Naive thymus-derived CD4-positive, alpha-beta T cell (primary cell): Measurements from ENCODE around the gene AMER3. TPM values are rescaled to one million over a fixed set of nuclear protein-coding genes. Genes with fewer than 3 reads are reported as not detected.
"Not testable (repeated sequence)": the region's sequence is repeated elsewhere in the genome, so short reads cannot be mapped to it uniquely, and the experiment has no call there.

Experiments
- ATAC-seq: fragments of 150-1000 bp; cut with Tn5 transposase; 2 replicates; pipeline ENCODE4 v1.10.0; 2021; ENCODE audit warnings: mild to moderate bottlenecking, moderate library complexity
- CTCF ChIA-PET: fragments of 350-600 bp; sonication (Branson Sonifier 250); formaldehyde crosslinking; loops from one replicate; lab custom pipeline; 2021; ENCODE audit warnings: antibody characterized with exemption; lab: Charles Lee
- POLR2A ChIA-PET: fragments of 350-600 bp; sonication (Branson Sonifier 250); formaldehyde crosslinking; loops from one replicate; lab custom pipeline; 2021; ENCODE audit warnings: antibody characterized with exemption, inconsistent platforms; lab: Charles Lee
- DNase-seq, 9 donors: peaks; one replicate each; pipeline versions ENCODE4 v3.0.0 to v3.0.0-alpha.2; 2020 to 2022; ENCODE audit warnings: mixed read lengths in 1 of 9
- H3K27ac ChIP-seq: one replicate; pipeline ENCODE4 v1.7.0; 2013; ENCODE audit warnings: mild to moderate bottlenecking, low read depth, low read length, moderate library complexity
- H3K27me3 ChIP-seq, 2 donors: one replicate each; pipeline ENCODE4 v1.7.0; 2013; ENCODE audit warnings: low read length in 2 of 2, mild to moderate bottlenecking in 2 of 2, moderate library complexity in 2 of 2; ENCODE audit not compliant: control insufficient read depth in 2 of 2, insufficient read depth in 2 of 2
- H3K36me3 ChIP-seq, 3 experiments: 1 replicate in 2 of 3; 2 replicates in 1 of 3; pipeline ENCODE4 v1.7.0; 2013; ENCODE audit warnings: low read length in 3 of 3, mild to moderate bottlenecking in 3 of 3, moderate library complexity in 1 of 3; ENCODE audit not compliant: insufficient read depth in 3 of 3, control insufficient read depth in 2 of 3
- H3K4me1 ChIP-seq, 2 donors: one replicate each; pipeline ENCODE4 v1.7.0; 2013; ENCODE audit warnings: low read length in 2 of 2, mild to moderate bottlenecking in 2 of 2, moderate library complexity in 1 of 2; ENCODE audit not compliant: control insufficient read depth in 2 of 2, insufficient read depth in 2 of 2
- H3K4me3 ChIP-seq: 2 replicates; pipeline ENCODE4 v1.7.0; 2013; ENCODE audit warnings: mild to moderate bottlenecking, low read length
- H3K9me3 ChIP-seq, 3 experiments: 1 replicate in 2 of 3; 2 replicates in 1 of 3; pipeline ENCODE4 v1.7.0; 2013; ENCODE audit warnings: low read length in 3 of 3; ENCODE audit not compliant: control insufficient read depth in 2 of 3
- H3K27ac Mint-ChIP-seq, 9 donors: one replicate each; pipeline ENCODE4 v1.8.0; 2020 to 2022; ENCODE audit warnings: mixed read lengths in 9 of 9, mild to moderate bottlenecking in 8 of 9, moderate library complexity in 5 of 9, inconsistent platforms in 2 of 9
- H3K27me3 Mint-ChIP-seq, 5 donors: one replicate each; pipeline ENCODE4 v1.8.0; 2021 to 2022; ENCODE audit warnings: mixed read lengths in 5 of 5, mild to moderate bottlenecking in 1 of 5
- H3K36me3 Mint-ChIP-seq, 5 donors: one replicate each; pipeline ENCODE4 v1.8.0; 2020 to 2022; ENCODE audit warnings: mixed read lengths in 5 of 5, mild to moderate bottlenecking in 3 of 5, inconsistent platforms in 1 of 5
- H3K4me1 Mint-ChIP-seq, 7 donors: one replicate each; pipeline ENCODE4 v1.8.0; 2020 to 2022; ENCODE audit warnings: mixed read lengths in 7 of 7, mild to moderate bottlenecking in 3 of 7, inconsistent platforms in 1 of 7
- H3K4me3 Mint-ChIP-seq, 10 donors: one replicate each; pipeline ENCODE4 v1.8.0; 2020 to 2022; ENCODE audit warnings: mild to moderate bottlenecking in 10 of 10, mixed read lengths in 10 of 10, moderate library complexity in 6 of 10, inconsistent platforms in 2 of 10
- H3K9me3 Mint-ChIP-seq, 11 donors: one replicate each; pipeline ENCODE4 v1.8.0; 2020 to 2022; ENCODE audit warnings: mixed read lengths in 11 of 11, mild to moderate bottlenecking in 4 of 11, inconsistent platforms in 1 of 11, moderate library complexity in 1 of 11
- intact Hi-C, 2 donors: fragments of 100-400 bp; cut with micrococcal nuclease; formaldehyde crosslinking; loops; one replicate each; pipeline ENCODE4 v1.15.1; 2023
- polyA plus RNA-seq, 2 donors: library from polyadenylated mRNA; unstranded; fragments of 300-500 nt; fragmentation: Illumina TruSeq; gene quantifications; one replicate each; pipeline ENCODE4 v1.2.3, GENCODE V29; 2021
- total RNA-seq, 6 experiments: library from RNA in 5 of 6; stranded (reverse) in 5 of 6; gene quantifications; 1 replicate in 5 of 6; 2 replicates in 1 of 6; pipeline ENCODE4 v1.2.3 and lab custom pipeline; 2021 to 2026

Gene AMER3
- total and polyA plus RNA-seq, 7 experiments from 2014 or later = not detected

DNA sequence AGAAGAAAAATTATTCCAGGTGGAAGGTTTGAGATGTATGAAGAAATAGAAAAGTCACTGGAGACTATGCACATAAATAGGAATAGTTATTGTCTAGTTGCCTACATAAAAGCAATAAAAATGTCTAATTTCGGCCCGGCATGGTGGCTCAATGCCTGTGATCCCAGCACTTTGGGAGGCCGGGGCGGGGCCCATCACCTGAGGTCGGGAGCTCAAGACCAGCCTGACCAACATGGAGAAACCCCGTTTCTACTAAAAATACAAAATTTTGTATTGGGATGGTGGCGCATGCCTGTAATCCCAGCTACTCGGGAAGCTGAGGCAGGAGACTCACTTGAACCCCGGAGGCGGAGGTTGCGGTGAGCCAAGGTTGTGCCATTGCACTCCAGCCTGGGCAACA, 23.1 kb upstream of the AMER3 start:
- H3K9me3 ChIP-seq, H3K4me3 ChIP-seq, POLR2A ChIA-PET, H3K36me3 ChIP-seq, CTCF ChIA-PET, DNase-seq, ATAC-seq, H3K36me3 Mint-ChIP-seq, H3K4me3 Mint-ChIP-seq, H3K4me1 ChIP-seq, H3K27ac ChIP-seq, H3K4me1 Mint-ChIP-seq, intact Hi-C loops, H3K27ac Mint-ChIP-seq, H3K27me3 ChIP-seq: not testable (repeated sequence)
- peaks cover 0 to 15% (median 4%) of the 10 kb centered on the region in 11 donors for H3K9me3 Mint-ChIP-seq
- peaks cover 0 to 11% (median 8%) of the 10 kb centered on the region in 5 donors for H3K27me3 Mint-ChIP-seq

GRCh38 chr2:130735200-130735599, 20.1 kb upstream of the AMER3 start:
- no peak overlapping the region for H3K4me3 Mint-ChIP-seq
- no peak overlapping the region for H3K27ac ChIP-seq
- H3K4me1 ChIP-seq = no peaks in the 10 kb centered on the region
- no peaks in the 10 kb centered on the region for H3K4me1 Mint-ChIP-seq
- no peaks in the 10 kb centered on the region for H3K27me3 ChIP-seq
- intact Hi-C loops = no loop called here
- H3K36me3 ChIP-seq = no peaks in the 10 kb centered on the region
- H3K27me3 Mint-ChIP-seq = peaks cover 1 to 22% (median 8%) of the 10 kb centered on the region in 5 donors
- H3K9me3 Mint-ChIP-seq = peaks cover 0 to 15% (median 4%) of the 10 kb centered on the region in 11 donors
- H3K27ac Mint-ChIP-seq = no peak overlapping the region
- ChIA-PET CTCF (no interaction called here), POLR2A (no interaction called here)
- H3K4me3 ChIP-seq = no peak overlapping the region
- no peak for ATAC-seq
- no peaks in the 10 kb centered on the region for H3K9me3 ChIP-seq
- no peak for DNase-seq
- H3K36me3 Mint-ChIP-seq = no peaks in the 10 kb centered on the region

DNA sequence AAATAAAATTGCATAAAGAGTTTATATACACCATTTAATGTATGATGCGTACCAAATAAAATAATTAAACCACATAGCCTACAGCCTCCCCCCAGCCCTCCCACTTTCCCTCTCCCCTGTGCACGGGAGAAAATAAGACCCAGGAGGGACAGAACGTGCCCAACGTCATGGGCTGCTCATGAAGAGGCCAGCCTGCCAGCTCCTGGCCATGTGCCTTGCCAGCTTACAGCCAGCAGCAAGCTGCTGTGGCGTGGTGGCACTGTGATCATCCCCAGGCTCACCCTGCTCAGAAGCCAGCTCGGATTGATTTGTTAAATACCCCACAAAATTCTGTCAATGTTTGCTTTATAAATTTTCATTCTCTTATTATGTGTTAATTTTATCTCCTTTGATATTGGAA, 18.9 kb upstream of the AMER3 start:
- intact Hi-C loops = no loop called here
- no peaks in the 10 kb centered on the region for H3K27me3 ChIP-seq
- Mint-ChIP-seq H3K27ac (no peak overlapping the region), H3K27me3 (peaks cover 4 to 30% (median 9%) of the 10 kb centered on the region in 5 donors), H3K36me3 (no peaks in the 10 kb centered on the region), H3K4me1 (no peaks in the 10 kb centered on the region), H3K4me3 (no peak overlapping the region), H3K9me3 (peaks cover 0 to 15% (median 4%) of the 10 kb centered on the region in 11 donors)
- DNase-seq (no peak), ATAC-seq (no peak)
- no peaks in the 10 kb centered on the region for H3K36me3 ChIP-seq
- H3K4me1 ChIP-seq = no peaks in the 10 kb centered on the region
- H3K27ac ChIP-seq = no peak overlapping the region
- H3K9me3 ChIP-seq = no peaks in the 10 kb centered on the region
- CTCF ChIA-PET = no interaction called here
- POLR2A ChIA-PET = no interaction called here
- H3K4me3 ChIP-seq = no peak overlapping the region

DNA sequence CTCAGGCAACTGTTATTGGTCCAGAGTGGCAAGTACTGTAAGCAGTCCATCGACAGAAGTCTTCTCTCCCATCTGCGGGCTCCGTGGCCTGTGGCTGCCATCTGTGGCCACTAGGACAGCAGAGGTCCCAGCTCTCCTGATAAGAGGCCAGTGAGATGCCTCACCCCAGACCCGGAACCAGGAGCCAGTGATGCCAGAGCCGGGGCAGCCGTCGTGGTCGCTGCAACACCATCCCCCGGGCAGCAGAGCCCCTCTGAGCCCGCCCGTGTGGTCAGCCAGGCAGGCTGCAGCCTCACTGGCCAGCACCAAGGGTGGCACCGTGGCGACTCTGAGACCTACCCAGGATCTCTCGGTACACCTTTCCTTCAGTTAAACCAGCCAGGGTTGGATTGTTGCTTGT, 17.7 kb upstream of the AMER3 start:
- no peaks in the 10 kb centered on the region for H3K4me1 ChIP-seq
- H3K4me3 ChIP-seq = no peak overlapping the region
- ChIA-PET CTCF (no interaction called here), POLR2A (no interaction called here)
- H3K4me3 Mint-ChIP-seq = no peak overlapping the region
- H3K9me3 Mint-ChIP-seq = peaks cover 0 to 15% (median 4%) of the 10 kb centered on the region in 11 donors
- no peaks in the 10 kb centered on the region for H3K9me3 ChIP-seq
- H3K27ac Mint-ChIP-seq = no peak overlapping the region
- ATAC-seq (no peak), DNase-seq (no peak)
- peaks cover 4 to 35% (median 10%) of the 10 kb centered on the region in 5 donors for H3K27me3 Mint-ChIP-seq
- no peaks in the 10 kb centered on the region for H3K36me3 Mint-ChIP-seq
- H3K27ac ChIP-seq = no peak overlapping the region
- H3K27me3 ChIP-seq = no peaks in the 10 kb centered on the region
- H3K36me3 ChIP-seq = no peaks in the 10 kb centered on the region
- intact Hi-C loops = no loop called here
- H3K4me1 Mint-ChIP-seq = no peaks in the 10 kb centered on the region

DNA sequence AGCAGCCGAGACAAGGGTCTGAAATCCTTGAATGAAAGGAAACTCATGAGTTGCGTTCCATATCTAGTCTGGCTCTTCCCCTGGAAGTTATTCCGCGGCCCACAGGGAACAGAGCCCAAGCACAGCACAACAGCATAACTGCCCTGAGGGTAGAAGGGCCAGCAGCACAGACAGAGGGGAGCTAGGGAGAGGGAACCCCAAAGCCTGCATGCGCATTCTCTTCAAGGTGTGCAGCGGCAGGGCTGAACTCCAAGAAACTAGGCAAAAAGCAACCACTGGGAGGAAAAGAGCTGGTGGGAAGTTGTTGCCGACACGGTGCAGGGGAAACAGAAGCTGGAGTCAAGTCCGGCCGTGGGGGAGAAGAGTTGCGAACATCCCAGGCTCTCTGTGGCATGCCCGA, 14.7 kb upstream of the AMER3 start:
- Mint-ChIP-seq H3K27ac (no peak overlapping the region), H3K27me3 (peaks cover 9 to 50% (median 21%) of the 10 kb centered on the region in 5 donors), H3K4me3 (no peak overlapping the region), H3K4me1 (no peaks in the 10 kb centered on the region), H3K9me3 (peaks cover 0 to 5% (median 0%) of the 10 kb centered on the region in 11 donors), H3K36me3 (peaks cover 0 to 4% (median 0%) of the 10 kb centered on the region in 5 donors)
- ATAC-seq = no peak
- intact Hi-C loops = no loop called here
- no peaks in the 10 kb centered on the region for H3K9me3 ChIP-seq
- ChIA-PET CTCF (no interaction called here), POLR2A (no interaction called here)
- H3K27me3 ChIP-seq = no peaks in the 10 kb centered on the region
- no peak overlapping the region for H3K4me3 ChIP-seq
- no peaks in the 10 kb centered on the region for H3K4me1 ChIP-seq
- no peaks in the 10 kb centered on the region for H3K36me3 ChIP-seq
- no peak for DNase-seq
- H3K27ac ChIP-seq = no peak overlapping the region

- no peaks in the 10 kb centered on the region for H3K9me3 ChIP-seq
- no peaks in the 10 kb centered on the region for H3K4me1 ChIP-seq
- Mint-ChIP-seq H3K9me3 (peaks cover 0 to 5% (median 0%) of the 10 kb centered on the region in 11 donors), H3K36me3 (peaks cover 0 to 4% (median 0%) of the 10 kb centered on the region in 5 donors), H3K4me3 (no peak overlapping the region), H3K4me1 (no peaks in the 10 kb centered on the region), H3K27ac (no peak overlapping the region), H3K27me3 (peaks cover 9 to 49% (median 21%) of the 10 kb centered on the region in 5 donors)
- H3K36me3 ChIP-seq = no peaks in the 10 kb centered on the region
- ATAC-seq (no peak), DNase-seq (no peak)
- H3K27me3 ChIP-seq = no peaks in the 10 kb centered on the region
- intact Hi-C loops = no loop called here
- ChIA-PET POLR2A (no interaction called here), CTCF (no interaction called here)
- H3K27ac ChIP-seq = no peak overlapping the region
- no peak overlapping the region for H3K4me3 ChIP-seq
Observed at GRCh38 chr2:130743278-130743677, 12.1 kb upstream of the AMER3 start.

- H3K4me3 Mint-ChIP-seq = no peak overlapping the region
- H3K36me3 Mint-ChIP-seq = peaks cover 0 to 4% (median 0%) of the 10 kb centered on the region in 5 donors
- intact Hi-C loops = no loop called here
- no peak overlapping the region for H3K27ac Mint-ChIP-seq
- ChIA-PET POLR2A (no interaction called here), CTCF (no interaction called here)
- no peak for ATAC-seq
- H3K27ac ChIP-seq = no peak overlapping the region
- peaks cover 13 to 44% (median 21%) of the 10 kb centered on the region in 5 donors for H3K27me3 Mint-ChIP-seq
- no peak overlapping the region for H3K4me3 ChIP-seq
- no peaks in the 10 kb centered on the region for H3K27me3 ChIP-seq
- H3K36me3 ChIP-seq = no peaks in the 10 kb centered on the region
- H3K9me3 ChIP-seq = no peaks in the 10 kb centered on the region
- no peaks in the 10 kb centered on the region for H3K4me1 ChIP-seq
- H3K9me3 Mint-ChIP-seq = peaks cover 0 to 5% (median 0%) of the 10 kb centered on the region in 11 donors
- no peak for DNase-seq
- H3K4me1 Mint-ChIP-seq = no peaks in the 10 kb centered on the region
Observed at GRCh38 chr2:130744287-130745117, 10.8 kb upstream of the AMER3 start.
